Colonic mucosa (tissue), 4 donors: ENCODE measurements around the gene RANGAP1. TPM values are rescaled to one million over a fixed set of nuclear protein-coding genes. Genes with fewer than 3 reads are reported as not detected.

Source experiments
- DNase-seq: peaks from one replicate; pipeline ENCODE4 v3.0.0-alpha.2; 2020
- H3K27ac ChIP-seq: fragments of 200-600 bp; one replicate; pipeline ENCODE4 v1.8.0; 2021
- H3K27me3 ChIP-seq: fragments of 200-600 bp; one replicate; pipeline ENCODE4 v1.8.0; 2021
- H3K36me3 ChIP-seq: fragments of 200-600 bp; one replicate; pipeline ENCODE4 v1.8.0; 2021
- H3K4me1 ChIP-seq: fragments of 200-600 bp; one replicate; pipeline ENCODE4 v1.8.0; 2021; ENCODE audit warnings: mild to moderate bottlenecking
- H3K4me3 ChIP-seq: fragments of 200-600 bp; one replicate; pipeline ENCODE4 v1.8.0; 2021
- H3K9ac ChIP-seq, 2 donors: one replicate each; pipeline ENCODE4 v1.7.0; 2013; ENCODE audit warnings: control low read depth in 2 of 2, low read depth in 2 of 2, low read length in 2 of 2
- H3K9me3 ChIP-seq: fragments of 200-600 bp; one replicate; pipeline ENCODE4 v1.8.0; 2021
- intact Hi-C: fragments of 100-400 bp; cut with DNase I; formaldehyde crosslinking; loops from one replicate; pipeline ENCODE4 v1.14.1; 2022
- total RNA-seq, 2 donors: library from RNA; stranded (reverse); fragmentation: NEBNext Ultra II Directional in 1 of 2; extraction: Animal tissue kit (Norgen Biotek cat#: 25700) in 1 of 2; gene quantifications; one replicate each; pipeline ENCODE4 v1.2.1, GENCODE V29; 2021
- TF ChIP-seq, protein P1 (sequence below): fragments of 200-600 bp; IDR thresholded peaks from one replicate; pipeline ENCODE4 v1.8.0; 2022; ENCODE audit warnings: antibody characterized with exemption, mild to moderate bottlenecking
- donor health status: healthy.
- donor health status: DM: no; HTN: no; CAD: no.
- donor health status: DM: no; HTN: no; CAD: no.

The RANGAP1 gene
- total RNA-seq, 2 donors from 2014 or later, result 35.5 to 124 TPM

DNA sequence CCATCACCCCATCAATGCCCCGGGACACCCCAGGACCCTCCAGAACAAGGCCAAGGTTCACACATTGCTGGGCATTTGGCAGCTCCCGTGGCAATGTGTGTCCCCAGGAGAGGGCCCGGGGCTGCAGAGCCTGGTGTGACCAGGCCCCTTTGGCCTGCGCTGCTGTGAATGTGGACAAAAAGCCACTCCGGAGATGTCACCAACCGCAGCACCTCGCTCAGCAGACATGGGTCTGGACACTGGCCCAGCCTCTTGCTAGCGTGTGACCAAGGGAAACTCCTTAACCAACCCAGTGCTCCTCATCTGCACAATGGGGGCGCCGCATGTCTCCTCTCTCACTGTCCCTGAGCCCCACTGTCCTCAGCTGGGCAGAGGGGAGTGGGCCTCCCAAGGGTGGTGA lies 37.2 kb downstream of the RANGAP1 start:
- no peaks in the 10 kb centered on the region for H3K27me3 ChIP-seq
- DNase-seq, result no peak
- H3K27ac ChIP-seq, result no peak overlapping the region
- TF ChIP-seq, protein P1, sequence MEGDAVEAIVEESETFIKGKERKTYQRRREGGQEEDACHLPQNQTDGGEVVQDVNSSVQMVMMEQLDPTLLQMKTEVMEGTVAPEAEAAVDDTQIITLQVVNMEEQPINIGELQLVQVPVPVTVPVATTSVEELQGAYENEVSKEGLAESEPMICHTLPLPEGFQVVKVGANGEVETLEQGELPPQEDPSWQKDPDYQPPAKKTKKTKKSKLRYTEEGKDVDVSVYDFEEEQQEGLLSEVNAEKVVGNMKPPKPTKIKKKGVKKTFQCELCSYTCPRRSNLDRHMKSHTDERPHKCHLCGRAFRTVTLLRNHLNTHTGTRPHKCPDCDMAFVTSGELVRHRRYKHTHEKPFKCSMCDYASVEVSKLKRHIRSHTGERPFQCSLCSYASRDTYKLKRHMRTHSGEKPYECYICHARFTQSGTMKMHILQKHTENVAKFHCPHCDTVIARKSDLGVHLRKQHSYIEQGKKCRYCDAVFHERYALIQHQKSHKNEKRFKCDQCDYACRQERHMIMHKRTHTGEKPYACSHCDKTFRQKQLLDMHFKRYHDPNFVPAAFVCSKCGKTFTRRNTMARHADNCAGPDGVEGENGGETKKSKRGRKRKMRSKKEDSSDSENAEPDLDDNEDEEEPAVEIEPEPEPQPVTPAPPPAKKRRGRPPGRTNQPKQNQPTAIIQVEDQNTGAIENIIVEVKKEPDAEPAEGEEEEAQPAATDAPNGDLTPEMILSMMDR, result no peak
- no peak overlapping the region for H3K9ac ChIP-seq
- H3K4me3 ChIP-seq, result no peak overlapping the region
- no peaks in the 10 kb centered on the region for H3K4me1 ChIP-seq
- no peaks in the 10 kb centered on the region for H3K9me3 ChIP-seq
- intact Hi-C loops, result no loop called here
- H3K36me3 ChIP-seq, result peaks cover 10% of the 10 kb centered on the region

GRCh38 chr22:41248314-41248713 lies 37.7 kb downstream of the RANGAP1 start:
- Histone ChIP-seq H3K27me3 (no peaks in the 10 kb centered on the region), H3K4me1 (no peaks in the 10 kb centered on the region), H3K4me3 (no peak overlapping the region), H3K27ac (no peak overlapping the region), H3K9ac (no peak overlapping the region), H3K9me3 (no peaks in the 10 kb centered on the region), H3K36me3 (peaks cover 8% of the 10 kb centered on the region)
- TF ChIP-seq, protein P1, result no peak
- no peak for DNase-seq
- intact Hi-C loops, result no loop called here

GRCh38 chr22:41247703-41248102 lies 38.3 kb downstream of the RANGAP1 start:
- H3K9me3 ChIP-seq, result no peaks in the 10 kb centered on the region
- H3K4me3 ChIP-seq, result no peak overlapping the region
- intact Hi-C loops, result no loop called here
- TF ChIP-seq, protein P1, result no peak
- no peaks in the 10 kb centered on the region for H3K27me3 ChIP-seq
- H3K27ac ChIP-seq, result no peak overlapping the region
- peaks cover 1% of the 10 kb centered on the region for H3K36me3 ChIP-seq
- DNase-seq, result no peak
- H3K4me1 ChIP-seq, result no peaks in the 10 kb centered on the region
- no peak overlapping the region for H3K9ac ChIP-seq

DNA sequence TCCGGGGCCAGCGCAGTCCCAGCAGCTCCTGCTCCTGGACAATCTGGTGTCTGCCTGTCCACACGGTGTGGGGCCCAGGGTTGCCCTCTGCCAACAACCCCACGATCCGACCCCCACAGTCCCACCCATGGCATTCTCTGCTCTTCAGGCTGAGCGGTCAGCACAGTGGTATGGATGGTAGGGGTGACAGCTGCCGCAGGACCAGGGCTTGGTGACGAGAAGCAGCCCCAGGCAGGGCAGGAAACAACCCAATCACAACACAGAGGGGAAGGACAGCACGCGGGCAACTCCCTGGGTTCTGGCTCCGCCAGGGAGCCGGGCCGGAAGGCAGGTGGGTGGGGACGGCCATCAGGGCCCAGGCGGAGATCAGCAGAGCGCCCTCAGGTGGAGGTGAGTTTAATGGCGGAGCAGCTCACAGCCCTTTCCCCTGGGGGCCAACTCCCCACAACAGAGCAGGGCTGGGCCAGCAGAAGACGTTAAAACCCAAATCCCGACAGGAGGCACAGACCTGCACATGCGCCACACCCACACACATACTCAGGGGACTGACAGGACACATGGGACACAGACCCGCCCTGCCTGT lies 40.0 kb downstream of the RANGAP1 start:
- Histone ChIP-seq H3K9ac (no peak overlapping the region), H3K4me3 (no peak overlapping the region), H3K9me3 (no peaks in the 10 kb centered on the region), H3K27ac (no peak overlapping the region), H3K36me3 (no peaks in the 10 kb centered on the region), H3K27me3 (no peaks in the 10 kb centered on the region), H3K4me1 (no peaks in the 10 kb centered on the region)
- intact Hi-C loops, result no loop called here
- TF ChIP-seq, protein P1, result no peak
- DNase-seq, result no peak

DNA sequence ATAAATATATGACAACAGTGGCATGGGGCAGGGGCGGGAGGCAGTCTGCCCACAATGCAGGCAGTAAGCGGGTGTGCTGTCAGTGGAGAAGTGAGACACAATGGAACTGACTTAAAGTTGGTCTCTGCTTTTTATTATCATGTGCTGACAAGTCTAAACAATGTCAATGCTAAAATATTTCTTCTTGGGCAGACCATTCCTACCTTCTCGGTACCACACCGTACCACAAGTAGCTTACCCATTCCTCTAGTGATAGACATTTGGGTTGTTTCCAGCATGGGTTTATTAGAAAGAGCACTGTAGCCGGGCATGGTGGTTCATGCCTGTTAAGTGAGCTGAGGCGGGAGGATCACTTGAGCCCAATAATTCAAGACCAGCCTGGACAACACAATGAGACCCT lies 42.6 kb downstream of the RANGAP1 start:
- intact Hi-C loops, result no loop called here
- Histone ChIP-seq H3K9me3 (no peaks in the 10 kb centered on the region), H3K9ac (no peak overlapping the region), H3K4me3 (no peak overlapping the region), H3K4me1 (peaks cover 3% of the 10 kb centered on the region), H3K36me3 (no peaks in the 10 kb centered on the region), H3K27ac (no peak overlapping the region), H3K27me3 (no peaks in the 10 kb centered on the region)
- no peak for DNase-seq
- TF ChIP-seq, protein P1, result no peak
